GM23338 (cell line): ENCODE results near the gene MLLT1. TPM values are rescaled to one million over a fixed set of nuclear protein-coding genes. Genes with fewer than 3 reads are reported as not detected.

Experiments
- ATAC-seq: fragments of 200-7000 bp; cut with Tn5 transposase; 3 replicates; pipeline ENCODE4 v1.9.1; 2020
- DNase-seq: peaks from one replicate; pipeline ENCODE4 v3.0.0-alpha.2; 2015; ENCODE audit warnings: low spot score
- H2AFZ ChIP-seq: fragments of 200-600 bp; sonication (generic); 2 replicates; pipeline ENCODE4 v1.8.0; 2016; ENCODE audit warnings: antibody characterized with exemption, mild to moderate bottlenecking, moderate library complexity
- H3F3A ChIP-seq: fragments of 200-600 bp; sonication (generic); replicated peaks from 2 replicates; pipeline ENCODE4 v1.8.0; 2017; ENCODE audit warnings: antibody characterized with exemption, mixed run types, low read depth
- H3K27ac ChIP-seq: fragments of 200-600 bp; sonication (generic); 2 replicates; pipeline ENCODE4 v1.6.1; 2016; ENCODE audit warnings: low read depth
- H3K27me3 ChIP-seq: fragments of 200-600 bp; sonication (generic); 2 replicates; pipeline ENCODE4 v1.8.0; 2016; ENCODE audit warnings: mild to moderate bottlenecking, mixed run types, moderate library complexity; ENCODE audit not compliant: insufficient read depth
- H3K36me3 ChIP-seq: fragments of 200-600 bp; sonication (generic); 2 replicates; pipeline ENCODE4 v1.8.0; 2016; ENCODE audit warnings: mild to moderate bottlenecking; ENCODE audit not compliant: insufficient read depth
- H3K4me1 ChIP-seq: fragments of 200-600 bp; sonication (generic); 2 replicates; pipeline ENCODE4 v1.8.0; 2016; ENCODE audit warnings: mild to moderate bottlenecking, moderate library complexity; ENCODE audit not compliant: insufficient read depth
- H3K4me2 ChIP-seq: fragments of 200-600 bp; sonication (generic); 2 replicates; pipeline ENCODE4 v1.7.1; 2017; ENCODE audit warnings: mixed run types
- H3K4me3 ChIP-seq: fragments of 200-600 bp; sonication (generic); 2 replicates; pipeline ENCODE4 v1.6.1; 2016; ENCODE audit warnings: mixed run types
- H3K79me2 ChIP-seq: fragments of 200-600 bp; sonication (generic); replicated peaks from 2 replicates; pipeline ENCODE4 v1.8.0; 2017; ENCODE audit warnings: mild to moderate bottlenecking; ENCODE audit not compliant: insufficient read depth
- H3K9me2 ChIP-seq: fragments of 200-600 bp; sonication (generic); 2 replicates; pipeline ENCODE4 v1.8.0; 2017; ENCODE audit not compliant: insufficient read depth
- H4K20me1 ChIP-seq: fragments of 200-600 bp; sonication (generic); replicated peaks from 2 replicates; pipeline ENCODE4 v1.8.0; 2017; ENCODE audit warnings: mild to moderate bottlenecking; ENCODE audit not compliant: insufficient read depth
- H3K27ac Mint-ChIP-seq: 2 replicates; pipeline ENCODE4 v1.8.0; 2020; ENCODE audit warnings: inconsistent platforms, mild to moderate bottlenecking, moderate library complexity, mixed read lengths
- H3K27me3 Mint-ChIP-seq: 3 replicates; pipeline ENCODE4 v1.8.0; 2022; ENCODE audit warnings: low read depth, mild to moderate bottlenecking, moderate library complexity, mixed read lengths, inconsistent platforms; ENCODE audit not compliant: insufficient read depth, poor library complexity
- H3K36me3 Mint-ChIP-seq: 3 replicates; pipeline ENCODE4 v1.8.0; 2021; ENCODE audit warnings: low read depth, mild to moderate bottlenecking, inconsistent platforms, moderate library complexity, mixed read lengths
- H3K4me1 Mint-ChIP-seq: 3 replicates; pipeline ENCODE4 v1.8.0; 2020; ENCODE audit warnings: mild to moderate bottlenecking, inconsistent platforms, mixed read lengths
- H3K4me3 Mint-ChIP-seq: 3 replicates; pipeline ENCODE4 v1.8.0; 2021; ENCODE audit warnings: moderate library complexity, mild to moderate bottlenecking, inconsistent platforms, mixed read lengths
- H3K9me3 Mint-ChIP-seq: 3 replicates; pipeline ENCODE4 v1.8.0; 2020; ENCODE audit warnings: moderate library complexity, mild to moderate bottlenecking, inconsistent platforms, mixed read lengths
- CREB1 ChIP-seq: fragments of 250-450 bp; sonication (Bioruptor Pico); IDR thresholded peaks from 2 replicates; pipeline ENCODE4 v1.5.0; 2020; ENCODE audit warnings: low read depth, mild to moderate bottlenecking, moderate library complexity
- EZH2 ChIP-seq: fragments of 200-600 bp; sonication (generic); IDR thresholded peaks from one replicate; pipeline ENCODE4 v1.8.0; 2017; ENCODE audit warnings: antibody characterized with exemption, mild to moderate bottlenecking, low read depth; ENCODE audit not compliant: unreplicated experiment
- JUNB ChIP-seq: IDR thresholded peaks from one replicate; pipeline ENCODE4 v1.6.1; 2016; ENCODE audit warnings: antibody characterized with exemption; ENCODE audit not compliant: unreplicated experiment
- NANOG ChIP-seq: IDR thresholded peaks from 2 replicates; pipeline ENCODE4 v1.6.1; 2016; ENCODE audit warnings: antibody characterized with exemption, borderline replicate concordance
- POLR2AphosphoS5 ChIP-seq: IDR thresholded peaks from 2 replicates; pipeline ENCODE4 v1.6.1; 2016; ENCODE audit warnings: antibody characterized with exemption, low read depth
- STAT1 ChIP-seq: IDR thresholded peaks from one replicate; pipeline ENCODE4 v1.6.1; 2016; ENCODE audit warnings: antibody characterized with exemption; ENCODE audit not compliant: unreplicated experiment
- ZNF114 ChIP-seq: fragments of 250-450 bp; sonication (Bioruptor Pico); IDR thresholded peaks from 2 replicates; pipeline ENCODE4 v1.5.0; 2020; ENCODE audit warnings: mild to moderate bottlenecking, moderate library complexity
- ZNF331 ChIP-seq: fragments of 250-450 bp; sonication (Bioruptor Pico); IDR thresholded peaks from 2 replicates; pipeline ENCODE4 v1.5.0; 2020; ENCODE audit warnings: low read depth, mild to moderate bottlenecking, moderate library complexity
- polyA plus RNA-seq: library from polyadenylated mRNA; unstranded; fragments of >200 nt; fragmentation: Nextera tagmentation; extraction: Ambion mirVana; gene quantifications from 2 replicates; pipeline ENCODE4 v1.2.1, GENCODE V29; 2016
- total RNA-seq: library from RNA; depleted of rRNA; stranded (reverse); fragments of >200 nt; shearing (Covaris generic); gene quantifications from 2 replicates; pipeline ENCODE4 v1.2.3, GENCODE V29; 2014
- TF ChIP-seq, protein P1 (sequence below): IDR thresholded peaks from one replicate; pipeline ENCODE4 v1.6.1; 2018; ENCODE audit warnings: antibody characterized with exemption; ENCODE audit not compliant: unreplicated experiment
- TF ChIP-seq, protein P2 (sequence below): IDR thresholded peaks from 2 replicates; pipeline ENCODE4 v1.6.1; 2016; ENCODE audit warnings: antibody characterized with exemption
- TF ChIP-seq, protein P3 (sequence below), 2 experiments: fragments of 200-600 bp in 1 of 2; sonication (generic) in 1 of 2; conservative IDR thresholded peaks; 2 replicates each; pipeline versions ENCODE4 v1.5.1 to v1.6.1; 2016 to 2017; ENCODE audit warnings: antibody characterized with exemption in 2 of 2, low read depth in 2 of 2, mild to moderate bottlenecking in 2 of 2, moderate library complexity in 1 of 2

The MLLT1 gene
- total and polyA plus RNA-seq, 2 experiments from 2014 or later = 17.8 to 23.4 TPM

DNA sequence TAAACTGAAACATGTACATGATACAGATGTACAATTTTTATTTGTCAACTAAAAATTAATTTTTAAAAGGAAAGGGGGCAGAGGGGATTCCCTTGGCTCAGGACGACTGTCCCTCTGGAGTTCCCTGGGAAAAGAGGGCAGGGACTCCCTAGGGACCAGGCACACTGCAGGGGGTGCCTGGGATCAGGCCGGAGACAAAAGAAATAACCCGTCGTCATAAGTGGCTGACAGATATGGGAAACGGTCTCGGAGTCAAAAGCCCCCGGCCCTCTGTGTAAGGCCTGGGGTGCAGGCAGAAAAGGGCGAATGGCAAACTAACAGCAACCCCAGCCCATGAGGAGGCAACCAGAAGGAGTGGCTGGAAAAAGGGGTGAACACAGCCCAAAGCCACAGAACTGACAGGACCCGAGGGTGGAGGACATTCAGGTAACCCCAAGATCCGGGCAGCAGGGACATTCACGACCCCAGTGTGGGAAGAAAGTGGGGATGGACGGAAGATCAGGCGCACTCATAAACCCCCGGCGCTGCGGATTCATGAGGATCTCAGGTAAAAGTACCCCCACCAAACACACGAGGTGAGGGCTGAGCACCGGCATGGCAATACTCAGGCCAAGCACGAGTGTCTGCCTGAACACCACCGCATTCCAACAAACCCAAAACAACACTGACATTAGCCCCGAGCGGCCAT is 6.7 kb downstream of the MLLT1 start (continued):
- TF ChIP-seq, protein P1, sequence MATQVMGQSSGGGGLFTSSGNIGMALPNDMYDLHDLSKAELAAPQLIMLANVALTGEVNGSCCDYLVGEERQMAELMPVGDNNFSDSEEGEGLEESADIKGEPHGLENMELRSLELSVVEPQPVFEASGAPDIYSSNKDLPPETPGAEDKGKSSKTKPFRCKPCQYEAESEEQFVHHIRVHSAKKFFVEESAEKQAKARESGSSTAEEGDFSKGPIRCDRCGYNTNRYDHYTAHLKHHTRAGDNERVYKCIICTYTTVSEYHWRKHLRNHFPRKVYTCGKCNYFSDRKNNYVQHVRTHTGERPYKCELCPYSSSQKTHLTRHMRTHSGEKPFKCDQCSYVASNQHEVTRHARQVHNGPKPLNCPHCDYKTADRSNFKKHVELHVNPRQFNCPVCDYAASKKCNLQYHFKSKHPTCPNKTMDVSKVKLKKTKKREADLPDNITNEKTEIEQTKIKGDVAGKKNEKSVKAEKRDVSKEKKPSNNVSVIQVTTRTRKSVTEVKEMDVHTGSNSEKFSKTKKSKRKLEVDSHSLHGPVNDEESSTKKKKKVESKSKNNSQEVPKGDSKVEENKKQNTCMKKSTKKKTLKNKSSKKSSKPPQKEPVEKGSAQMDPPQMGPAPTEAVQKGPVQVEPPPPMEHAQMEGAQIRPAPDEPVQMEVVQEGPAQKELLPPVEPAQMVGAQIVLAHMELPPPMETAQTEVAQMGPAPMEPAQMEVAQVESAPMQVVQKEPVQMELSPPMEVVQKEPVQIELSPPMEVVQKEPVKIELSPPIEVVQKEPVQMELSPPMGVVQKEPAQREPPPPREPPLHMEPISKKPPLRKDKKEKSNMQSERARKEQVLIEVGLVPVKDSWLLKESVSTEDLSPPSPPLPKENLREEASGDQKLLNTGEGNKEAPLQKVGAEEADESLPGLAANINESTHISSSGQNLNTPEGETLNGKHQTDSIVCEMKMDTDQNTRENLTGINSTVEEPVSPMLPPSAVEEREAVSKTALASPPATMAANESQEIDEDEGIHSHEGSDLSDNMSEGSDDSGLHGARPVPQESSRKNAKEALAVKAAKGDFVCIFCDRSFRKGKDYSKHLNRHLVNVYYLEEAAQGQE = no peak
- TF ChIP-seq, protein P2, sequence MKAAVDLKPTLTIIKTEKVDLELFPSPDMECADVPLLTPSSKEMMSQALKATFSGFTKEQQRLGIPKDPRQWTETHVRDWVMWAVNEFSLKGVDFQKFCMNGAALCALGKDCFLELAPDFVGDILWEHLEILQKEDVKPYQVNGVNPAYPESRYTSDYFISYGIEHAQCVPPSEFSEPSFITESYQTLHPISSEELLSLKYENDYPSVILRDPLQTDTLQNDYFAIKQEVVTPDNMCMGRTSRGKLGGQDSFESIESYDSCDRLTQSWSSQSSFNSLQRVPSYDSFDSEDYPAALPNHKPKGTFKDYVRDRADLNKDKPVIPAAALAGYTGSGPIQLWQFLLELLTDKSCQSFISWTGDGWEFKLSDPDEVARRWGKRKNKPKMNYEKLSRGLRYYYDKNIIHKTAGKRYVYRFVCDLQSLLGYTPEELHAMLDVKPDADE = no peak
- TF ChIP-seq EZH2 = no peak
- no peak for TF ChIP-seq POLR2AphosphoS5

DNA sequence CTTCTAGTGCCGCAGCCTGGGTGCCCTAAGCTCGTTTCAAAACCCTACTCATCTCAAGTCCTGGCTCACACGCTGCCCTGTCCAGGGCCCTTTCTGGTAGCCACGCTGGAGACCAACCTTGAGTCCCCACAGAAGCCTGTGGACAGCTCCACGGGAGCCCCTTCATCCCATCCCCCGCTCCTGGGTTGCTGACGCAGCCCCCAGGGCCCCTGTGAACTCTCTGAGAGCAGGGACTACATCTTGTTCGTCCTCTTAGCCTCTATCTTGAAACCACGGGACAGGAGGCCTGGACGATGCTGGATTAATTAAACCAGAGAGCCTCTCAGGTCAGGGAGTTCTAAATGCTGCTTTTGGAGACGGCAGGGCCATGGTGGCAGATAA is 7.4 kb downstream of the MLLT1 start:
- peaks cover 55% of the 10 kb centered on the region for H3K4me1 ChIP-seq
- no peak overlapping the region for H2AFZ ChIP-seq
- Mint-ChIP-seq H3K4me3 (peak overlapping the region; percentile 48), H3K27me3 (peaks cover 10% of the 10 kb centered on the region), H3K4me1 (peaks cover 69% of the 10 kb centered on the region), H3K36me3 (peaks cover 32% of the 10 kb centered on the region), H3K27ac (peak overlapping the region; percentile 88), H3K9me3 (no peaks in the 10 kb centered on the region)
- ATAC-seq (peak; percentile 10), DNase-seq (no peak)
- peaks cover 54% of the 10 kb centered on the region for H4K20me1 ChIP-seq
- peaks cover 94% of the 10 kb centered on the region for H3K79me2 ChIP-seq
- peak overlapping the region; percentile 75 for H3K4me2 ChIP-seq
- H3K36me3 ChIP-seq = peaks cover 9% of the 10 kb centered on the region; the same call in 1 of the 2 replicates
- peak overlapping the region; percentile 38 for H3K4me3 ChIP-seq
- H3K9me2 ChIP-seq = no peaks in the 10 kb centered on the region
- 0 out of 2 replicates have a peak, but pooled peaks cover 3% of the 10 kb centered on the region for H3F3A ChIP-seq
- H3K27ac ChIP-seq = peak overlapping the region; percentile 93
- no peaks in the 10 kb centered on the region for H3K27me3 ChIP-seq
- TF ChIP-seq ZNF331 (no peak), ZNF114 (CRISPR knock-in tag) (no peak), NANOG (no peak), POLR2AphosphoS5 (no peak), EZH2 (no peak), STAT1 (no peak), JUNB (no peak), CREB1 (CRISPR knock-in tag) (no peak)
- TF ChIP-seq, protein P1 = no peak
- TF ChIP-seq, protein P3, sequence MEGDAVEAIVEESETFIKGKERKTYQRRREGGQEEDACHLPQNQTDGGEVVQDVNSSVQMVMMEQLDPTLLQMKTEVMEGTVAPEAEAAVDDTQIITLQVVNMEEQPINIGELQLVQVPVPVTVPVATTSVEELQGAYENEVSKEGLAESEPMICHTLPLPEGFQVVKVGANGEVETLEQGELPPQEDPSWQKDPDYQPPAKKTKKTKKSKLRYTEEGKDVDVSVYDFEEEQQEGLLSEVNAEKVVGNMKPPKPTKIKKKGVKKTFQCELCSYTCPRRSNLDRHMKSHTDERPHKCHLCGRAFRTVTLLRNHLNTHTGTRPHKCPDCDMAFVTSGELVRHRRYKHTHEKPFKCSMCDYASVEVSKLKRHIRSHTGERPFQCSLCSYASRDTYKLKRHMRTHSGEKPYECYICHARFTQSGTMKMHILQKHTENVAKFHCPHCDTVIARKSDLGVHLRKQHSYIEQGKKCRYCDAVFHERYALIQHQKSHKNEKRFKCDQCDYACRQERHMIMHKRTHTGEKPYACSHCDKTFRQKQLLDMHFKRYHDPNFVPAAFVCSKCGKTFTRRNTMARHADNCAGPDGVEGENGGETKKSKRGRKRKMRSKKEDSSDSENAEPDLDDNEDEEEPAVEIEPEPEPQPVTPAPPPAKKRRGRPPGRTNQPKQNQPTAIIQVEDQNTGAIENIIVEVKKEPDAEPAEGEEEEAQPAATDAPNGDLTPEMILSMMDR (conservative IDR thresholded peaks at IDR 0.05; ENCODE audit: low read depth in 2 of 2) = no peak
- TF ChIP-seq, protein P2 = no peak
